HG02885 (cell line): ENCODE data around the gene LIN28A.
"Not testable (repeated sequence)": the region's sequence is repeated elsewhere in the genome, so short reads cannot be mapped to it uniquely, and the experiment has no call there.

Experiments used
- ATAC-seq: cut with Tn5 transposase; IDR thresholded peaks from one replicate; pipeline ENCODE4 v1.9.1; 2021; ENCODE audit warnings: mild to moderate bottlenecking; ENCODE audit not compliant: unreplicated experiment, poor library complexity

The LIN28A gene

DNA sequence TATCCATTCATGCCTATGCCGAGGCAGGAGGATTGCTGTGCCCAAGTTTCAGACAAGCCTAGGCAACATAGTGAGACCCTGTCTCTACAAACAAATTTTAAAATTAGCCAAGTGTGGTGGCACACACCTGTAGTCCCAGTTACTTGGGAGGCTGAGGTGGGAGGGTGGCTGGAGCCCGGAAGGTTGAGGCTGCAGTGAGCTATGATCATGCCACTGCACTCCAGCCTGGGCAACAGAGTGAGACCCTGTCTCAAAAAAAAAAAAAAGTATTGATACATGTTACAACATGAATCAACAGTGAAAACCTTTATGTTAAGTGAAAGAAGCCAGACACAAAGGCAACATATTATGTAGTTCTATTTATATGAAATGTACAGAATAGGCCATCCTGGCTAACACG is 25.6 kb upstream of the LIN28A start:
- ATAC-seq: not testable (repeated sequence)

DNA sequence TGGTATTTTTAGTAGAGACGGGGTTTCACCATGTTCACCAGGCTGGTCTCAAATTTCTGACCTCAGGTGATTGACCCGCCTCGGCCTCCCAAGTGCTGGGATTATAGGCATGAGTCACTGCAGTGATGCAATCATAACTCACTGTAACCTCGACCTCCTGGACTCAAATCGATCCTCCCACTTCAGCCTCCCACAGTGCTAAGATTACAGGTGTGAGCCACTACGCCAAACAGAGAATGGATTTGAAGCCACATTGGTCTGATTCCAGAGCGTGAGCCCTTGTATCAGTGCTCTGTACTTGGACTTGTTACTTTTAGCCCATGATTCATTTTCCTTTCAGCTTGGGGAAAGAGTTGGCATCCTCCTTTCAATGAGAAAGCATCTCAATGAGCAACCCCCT is 23.2 kb upstream of the LIN28A start:
- no peak for ATAC-seq

DNA sequence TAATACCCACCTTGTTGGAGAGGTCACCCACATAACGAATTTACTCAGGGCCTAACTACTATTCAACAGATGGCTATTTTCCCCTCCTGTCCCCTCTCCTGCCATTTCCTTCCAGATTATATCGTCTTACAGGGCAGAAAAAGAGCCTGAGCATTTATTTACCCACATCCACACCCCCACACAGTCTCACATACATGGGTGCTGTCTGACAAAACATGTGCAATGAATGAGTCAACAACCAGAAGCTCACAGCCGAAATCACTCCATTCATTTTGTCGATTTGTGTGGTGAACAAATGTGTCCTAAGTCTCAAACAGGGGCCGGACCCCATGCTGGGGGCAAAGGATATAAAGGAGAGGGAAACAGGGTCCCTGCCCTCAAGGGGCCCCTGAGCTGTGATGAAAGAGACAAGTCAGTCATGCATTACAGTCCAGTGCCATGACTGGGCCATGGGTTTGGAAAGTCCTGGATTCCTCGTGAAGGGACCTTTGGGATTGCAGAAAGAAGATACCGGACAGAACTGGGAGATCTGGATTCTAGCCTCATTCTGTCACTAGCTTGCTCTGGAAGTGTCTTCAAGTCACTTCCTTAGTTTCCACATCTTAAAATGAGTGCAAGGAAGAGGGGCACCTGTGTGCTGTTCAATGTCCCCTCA is 21.7 kb upstream of the LIN28A start:
- no peak for ATAC-seq

DNA sequence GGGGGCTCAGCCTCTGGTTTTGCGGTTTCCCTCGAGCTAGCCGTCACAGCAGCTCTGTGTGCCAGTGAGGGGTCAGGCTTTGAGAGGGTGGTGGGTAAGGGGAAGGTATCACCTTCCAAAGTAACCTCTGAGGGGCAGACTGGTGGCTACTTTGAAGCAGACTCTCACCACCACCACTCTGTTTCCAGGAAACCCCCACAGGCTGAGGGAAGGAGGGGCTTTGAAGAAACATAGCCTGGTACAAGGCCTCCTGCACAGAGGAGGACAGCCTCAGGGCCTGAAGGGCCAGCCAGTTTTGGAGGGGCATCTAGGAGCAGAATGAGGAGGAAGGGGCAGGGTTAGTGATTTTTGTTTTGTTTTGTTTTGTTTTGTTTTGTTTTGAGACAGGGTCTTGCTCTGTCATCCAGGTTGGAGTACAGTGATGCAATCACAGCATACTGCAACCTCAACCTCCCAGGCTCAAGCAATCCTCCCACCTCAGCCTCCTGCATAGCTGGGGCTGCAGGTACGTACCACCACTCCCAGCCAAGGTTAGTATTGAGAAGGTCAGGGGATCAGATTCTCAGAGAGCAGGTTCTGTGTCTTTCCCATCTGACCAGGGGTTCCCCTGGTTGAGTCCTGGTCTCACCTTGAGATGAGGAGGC is 20.9 kb upstream of the LIN28A start:
- ATAC-seq: no peak

DNA sequence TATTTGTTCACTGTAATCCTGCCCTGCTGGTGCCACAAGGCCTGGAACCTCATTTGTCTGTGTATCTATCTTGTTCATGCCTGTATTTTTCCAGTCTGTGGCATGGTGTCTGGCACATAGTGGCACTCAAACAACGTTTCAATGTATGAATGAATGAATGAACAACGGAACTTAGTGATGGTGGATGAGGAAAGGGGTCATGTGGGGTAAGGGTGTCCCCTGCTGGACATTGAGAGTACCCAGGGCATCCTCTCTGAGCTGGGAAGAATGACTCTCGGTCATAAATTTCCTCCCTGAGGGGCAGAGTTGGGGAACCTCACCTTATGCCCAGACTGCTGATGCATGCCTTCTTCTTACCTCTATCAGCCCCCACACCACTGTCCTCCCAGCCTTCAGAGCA is 19.2 kb upstream of the LIN28A start:
- no peak for ATAC-seq

DNA sequence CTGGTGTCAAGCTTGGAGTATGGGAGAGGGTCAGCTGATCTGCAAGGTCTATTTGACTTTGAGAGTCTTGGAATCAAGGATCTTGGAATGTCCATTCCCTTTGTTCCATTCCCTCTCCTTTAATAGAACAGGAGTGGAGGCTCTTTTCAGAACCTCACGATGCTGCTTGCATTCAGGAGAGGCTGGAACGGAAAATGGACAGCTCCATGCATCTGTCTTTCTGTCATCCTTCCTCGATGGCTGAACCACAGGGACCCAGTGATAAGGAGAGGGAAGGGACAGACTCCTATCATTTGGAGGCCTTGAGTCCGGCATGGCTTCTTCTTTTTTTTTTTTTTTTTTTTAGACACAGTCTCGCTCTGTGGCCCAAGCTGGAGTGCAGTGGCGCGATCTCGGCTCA is 14.9 kb upstream of the LIN28A start:
- no peak for ATAC-seq

DNA sequence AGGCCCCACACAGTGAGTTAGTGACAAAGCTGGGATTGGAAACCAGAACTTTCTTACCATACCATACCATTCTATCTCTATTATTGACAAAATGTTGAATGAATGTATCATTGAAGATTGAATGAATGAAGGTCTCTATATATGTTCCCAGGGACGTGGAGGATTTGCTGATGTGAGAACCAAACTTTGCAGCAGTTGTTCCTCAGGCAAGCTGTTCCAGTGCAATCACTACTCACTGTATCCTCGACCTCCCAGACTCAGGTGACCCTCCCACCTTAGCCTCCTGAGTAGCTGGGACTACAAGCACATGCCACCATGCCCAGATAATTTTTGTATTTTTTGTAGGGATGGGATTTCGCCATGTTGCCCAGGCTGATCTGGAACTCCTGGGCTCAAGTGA is 11.6 kb upstream of the LIN28A start:
- ATAC-seq: no peak

DNA sequence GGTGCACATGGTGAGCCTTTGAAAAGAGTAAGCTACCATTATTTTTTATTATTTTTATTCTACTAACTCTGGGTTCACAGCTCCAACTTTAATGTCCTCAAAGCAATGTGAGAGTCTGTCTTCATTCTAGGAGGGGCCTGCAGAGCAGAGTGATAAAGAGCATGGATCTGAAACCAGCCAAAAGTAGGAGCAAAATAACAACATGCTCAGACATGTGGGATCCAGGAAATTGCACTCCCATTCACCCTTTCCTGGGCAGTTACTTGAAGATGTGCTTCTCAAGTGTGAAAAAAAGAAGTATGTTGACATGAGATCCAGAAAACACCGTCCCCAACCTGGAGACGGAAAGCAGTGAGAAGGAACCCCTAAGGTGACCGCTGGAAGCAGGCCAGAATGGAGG is 8.7 kb upstream of the LIN28A start:
- no peak for ATAC-seq

DNA sequence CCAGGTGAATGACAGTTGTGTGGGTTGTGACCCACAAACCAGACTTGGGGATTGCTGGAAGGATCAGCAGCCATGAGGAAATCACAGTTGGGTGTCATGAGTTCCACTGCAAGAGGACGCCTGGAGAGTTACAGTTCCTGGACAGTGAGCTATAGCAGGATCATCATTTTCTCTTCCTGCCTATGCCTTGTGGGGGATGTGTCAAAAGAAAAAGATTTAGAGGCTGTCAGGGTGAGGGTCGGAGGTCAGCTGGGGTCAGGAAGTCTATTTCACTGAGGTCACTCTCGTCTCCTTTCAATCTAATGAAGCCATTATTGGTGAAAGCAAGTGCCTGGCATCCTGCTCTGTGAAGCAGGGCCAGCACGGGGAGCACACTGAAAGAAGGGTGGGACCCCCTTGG is 7.0 kb upstream of the LIN28A start:
- ATAC-seq: no peak

DNA sequence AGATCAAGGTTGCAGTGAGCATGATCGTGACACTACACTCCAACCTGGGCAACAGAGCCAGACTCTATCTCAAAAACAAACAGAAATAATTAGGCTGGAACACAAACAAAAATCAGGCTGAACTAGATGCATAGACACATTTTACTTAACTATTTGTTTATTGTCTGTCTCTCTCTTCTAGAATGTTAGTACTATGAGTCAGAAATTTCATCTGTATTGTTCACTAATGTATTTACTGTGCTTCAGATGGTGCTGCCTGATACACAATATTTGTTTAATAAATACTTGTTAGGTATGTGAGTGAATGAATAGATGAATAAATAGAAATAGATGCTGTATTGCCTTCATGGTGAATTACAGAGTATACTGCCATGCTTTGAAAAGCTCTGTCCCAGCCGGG is 6.0 kb upstream of the LIN28A start:
- no peak for ATAC-seq

DNA sequence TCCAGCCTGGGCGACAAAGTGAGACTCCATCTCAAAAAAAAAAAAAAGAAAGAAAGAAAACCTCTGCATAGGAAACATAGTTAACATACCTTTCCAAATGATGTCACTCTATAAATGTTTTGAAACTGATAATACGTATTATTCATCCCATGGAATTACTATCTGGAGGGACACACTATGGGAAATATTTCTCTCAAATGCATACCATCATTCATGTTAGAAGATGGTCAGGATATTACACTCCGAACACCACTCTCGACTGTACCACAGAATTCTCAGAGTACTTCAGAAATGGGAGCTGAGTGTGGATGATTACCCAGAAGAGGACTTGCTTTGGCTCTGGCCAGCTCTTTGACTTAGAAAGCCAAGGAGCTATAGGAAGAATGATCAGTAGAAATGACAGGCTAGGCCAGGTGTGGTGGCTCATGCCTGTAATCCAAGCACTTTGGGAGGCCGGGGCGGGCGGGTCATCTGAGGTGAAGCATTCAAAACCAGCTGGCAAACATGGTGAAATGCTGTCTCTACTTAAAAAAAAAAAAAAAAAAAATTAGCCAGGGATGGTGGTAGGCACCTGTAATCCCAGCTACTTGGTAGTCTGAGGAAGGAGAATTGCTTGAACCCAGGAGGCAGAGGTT is 5.2 kb upstream of the LIN28A start:
- ATAC-seq: no peak

DNA sequence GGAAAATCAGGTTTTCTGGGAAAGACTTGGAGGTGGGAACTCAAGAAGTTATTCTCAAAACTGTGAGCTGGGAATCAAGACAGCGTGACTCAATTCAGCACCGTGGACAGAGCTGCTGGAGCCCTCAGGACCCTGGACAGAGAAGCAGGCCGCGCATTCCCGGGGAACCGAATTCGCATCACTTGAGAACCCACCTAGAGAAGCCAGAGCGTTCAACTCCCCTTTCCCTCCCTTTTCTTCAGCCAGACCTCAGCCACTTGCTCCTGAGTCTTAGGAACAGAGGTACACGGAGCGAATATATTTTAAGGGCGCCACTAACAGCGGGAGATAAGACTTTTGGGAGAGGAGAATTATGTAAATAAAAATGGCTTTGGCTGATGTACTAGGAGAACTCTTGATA is 2.0 kb upstream of the LIN28A start:
- no peak for ATAC-seq

DNA sequence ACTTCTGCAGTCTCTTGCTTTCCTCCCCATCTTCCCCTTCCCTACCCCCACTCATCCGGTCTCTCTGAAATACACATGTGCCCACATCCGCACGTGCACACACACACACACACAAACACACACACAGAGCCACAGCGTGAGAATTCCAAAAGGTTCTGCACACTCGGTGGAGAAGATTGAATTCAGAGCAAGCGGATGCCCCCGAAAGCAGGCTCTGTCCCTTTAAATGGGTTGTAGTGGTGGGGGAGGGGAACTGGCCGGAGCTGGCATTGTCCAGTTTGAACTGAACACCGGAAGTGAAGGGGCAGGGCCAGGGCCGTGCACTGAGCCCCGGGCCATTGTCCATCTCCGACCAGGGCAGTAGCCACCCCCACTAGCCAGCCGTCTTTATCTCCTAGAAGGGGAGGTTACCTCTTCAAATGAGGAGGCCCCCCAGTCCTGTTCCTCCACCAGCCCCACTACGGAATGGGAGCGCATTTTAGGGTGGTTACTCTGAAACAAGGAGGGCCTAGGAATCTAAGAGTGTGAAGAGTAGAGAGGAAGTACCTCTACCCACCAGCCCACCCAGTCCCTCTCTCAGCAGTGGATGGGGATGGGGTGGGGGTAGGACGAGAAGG is 1.3 kb upstream of the LIN28A start:
- no peak for ATAC-seq

DNA sequence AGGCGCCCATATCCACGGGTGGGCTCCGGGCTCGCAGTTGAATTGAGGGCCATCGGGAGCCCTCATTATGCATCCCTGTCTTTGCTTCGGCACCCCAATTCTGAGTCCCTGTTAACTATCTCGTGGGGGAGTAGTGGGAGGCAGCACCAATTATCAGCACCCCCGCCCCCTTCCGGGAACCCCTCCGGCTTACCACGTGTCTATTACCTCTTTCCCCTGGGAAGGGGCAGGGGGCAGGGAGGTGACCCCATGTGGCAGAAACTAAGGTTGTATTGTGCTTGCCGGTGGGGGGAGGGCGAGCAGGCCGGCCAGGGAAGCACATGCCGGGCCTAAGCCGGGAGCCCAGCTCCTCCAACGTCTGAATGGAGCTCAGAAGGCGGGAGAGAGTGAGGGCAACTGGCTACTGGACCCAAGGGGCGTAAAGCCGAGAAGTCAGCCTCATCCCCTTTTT is 1.0 kb downstream of the LIN28A start:
- no peak for ATAC-seq

DNA sequence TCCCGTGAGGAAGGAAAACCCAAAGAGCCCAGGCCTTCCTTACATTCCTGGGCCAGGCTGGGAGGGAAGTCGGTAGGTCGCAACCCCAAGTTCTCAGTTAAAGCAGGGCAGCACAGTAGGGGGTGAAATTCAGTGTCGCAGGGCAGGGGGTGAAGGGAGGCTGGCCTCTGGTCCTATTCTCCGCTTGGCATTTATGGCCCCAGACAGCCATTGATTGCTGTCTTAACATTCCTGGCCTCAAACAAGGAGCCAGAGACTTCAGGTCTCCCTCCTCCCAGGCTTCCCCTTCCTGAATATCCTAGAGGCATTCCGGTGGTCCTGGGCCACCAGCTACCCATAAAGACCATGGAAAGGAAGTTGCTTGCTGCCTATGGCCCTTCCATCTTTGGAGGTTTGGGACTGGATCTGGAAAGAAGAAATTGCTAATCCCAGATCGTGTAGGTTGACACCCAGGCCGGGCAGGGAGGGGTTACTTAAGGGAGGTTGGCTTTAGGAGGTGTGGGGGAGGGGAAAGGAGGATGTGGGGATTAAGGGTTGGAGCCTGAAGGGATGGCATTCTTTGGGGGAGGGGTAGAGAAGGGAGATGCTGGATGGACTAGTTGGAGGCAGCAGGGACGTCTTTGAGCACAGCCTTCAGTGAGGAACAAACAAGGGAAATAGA is 1.7 kb downstream of the LIN28A start:
- ATAC-seq: no peak

DNA sequence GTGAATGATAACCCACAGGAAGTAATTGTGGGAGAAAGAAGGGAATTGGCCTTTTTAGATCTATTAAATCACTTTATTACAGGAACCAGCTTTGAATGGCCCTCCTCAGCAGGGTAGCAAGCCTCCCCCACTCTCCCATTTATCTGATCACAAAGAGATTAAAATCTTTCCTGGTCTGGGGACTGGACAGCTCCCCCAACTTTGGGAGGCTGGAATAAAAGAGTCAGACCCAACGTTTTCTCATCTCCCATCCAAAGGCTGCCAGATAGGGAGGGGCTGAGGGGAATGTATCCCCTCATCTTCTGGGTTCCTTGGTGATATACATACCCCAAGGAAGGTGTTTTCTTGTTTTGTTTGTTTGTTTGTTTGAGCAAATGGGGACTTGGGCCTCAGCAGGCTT is 2.4 kb downstream of the LIN28A start:
- no peak for ATAC-seq

DNA sequence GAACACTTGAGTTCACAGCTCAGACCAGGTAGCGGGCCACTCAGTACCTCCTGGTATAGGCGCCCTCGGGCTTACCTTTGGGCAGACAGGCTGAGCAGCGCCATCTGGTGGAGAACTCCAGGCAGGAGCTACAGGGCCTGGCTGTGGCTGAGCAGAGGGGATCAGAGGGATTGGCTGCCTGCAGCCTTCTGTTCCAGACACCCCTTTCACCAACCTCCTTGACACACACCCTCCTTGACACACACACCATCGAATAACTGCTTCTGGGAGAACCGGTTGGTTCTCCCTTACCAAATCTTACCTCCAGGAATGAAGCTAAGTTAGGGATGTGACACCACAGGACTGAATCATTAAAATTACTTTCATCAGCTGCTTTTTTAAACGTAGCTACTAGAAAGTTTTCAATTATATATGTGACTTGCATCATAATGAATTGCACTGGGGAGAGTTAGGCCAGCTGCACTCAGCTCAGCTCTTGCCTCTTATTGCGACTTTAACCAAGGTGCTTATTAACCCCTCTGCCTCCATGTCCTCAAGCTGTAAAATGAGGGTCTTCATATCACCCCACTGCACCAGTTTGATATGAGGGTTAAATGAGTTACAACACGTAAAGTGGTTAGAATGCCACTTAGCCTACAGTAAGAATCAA is 6.6 kb downstream of the LIN28A start:
- peak; percentile 62 for ATAC-seq

DNA sequence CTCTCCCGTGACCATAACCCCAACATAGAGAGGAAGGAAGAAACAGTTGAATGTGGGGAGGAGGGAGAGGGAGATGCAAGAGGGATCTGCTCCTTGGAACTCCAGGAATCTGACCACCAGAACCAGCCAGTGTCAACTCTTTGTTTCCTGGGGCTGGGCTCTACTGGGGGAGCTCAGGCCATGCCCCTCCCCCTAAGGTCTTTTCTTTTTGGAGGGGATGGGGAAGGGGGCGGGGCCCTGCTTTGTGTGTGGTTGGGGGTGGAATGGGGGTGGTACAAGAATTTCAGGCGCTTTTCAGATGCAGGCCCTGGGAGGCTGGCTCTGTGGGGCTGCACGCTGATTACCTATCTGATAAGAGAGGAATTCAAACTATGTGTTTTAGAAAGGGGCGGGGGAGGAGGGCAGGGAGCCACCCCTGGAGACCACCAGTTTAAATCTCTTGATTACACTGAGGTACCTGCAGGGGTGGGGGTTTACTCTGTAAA is 8.3 kb downstream of the LIN28A start:
- no peak for ATAC-seq

DNA sequence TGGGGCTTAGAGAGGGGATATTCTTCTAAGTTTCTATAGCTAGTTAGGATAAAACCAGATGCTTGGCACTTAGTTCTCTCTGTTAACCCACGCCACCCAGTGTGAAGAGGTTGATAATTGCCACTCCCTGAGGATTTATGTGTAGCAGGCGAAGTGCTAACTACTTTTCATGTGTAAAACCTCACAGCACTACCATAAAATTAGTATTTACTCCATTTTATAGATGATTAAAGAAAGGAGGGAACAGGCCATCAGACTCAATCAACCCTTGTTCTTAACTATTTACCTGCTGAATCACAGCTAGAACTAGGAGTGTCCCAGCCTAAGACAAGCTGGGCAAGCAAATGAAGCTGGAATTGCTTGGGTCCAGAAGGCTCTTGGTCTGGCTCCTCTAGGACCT is 8.9 kb downstream of the LIN28A start:
- ATAC-seq: no peak

DNA sequence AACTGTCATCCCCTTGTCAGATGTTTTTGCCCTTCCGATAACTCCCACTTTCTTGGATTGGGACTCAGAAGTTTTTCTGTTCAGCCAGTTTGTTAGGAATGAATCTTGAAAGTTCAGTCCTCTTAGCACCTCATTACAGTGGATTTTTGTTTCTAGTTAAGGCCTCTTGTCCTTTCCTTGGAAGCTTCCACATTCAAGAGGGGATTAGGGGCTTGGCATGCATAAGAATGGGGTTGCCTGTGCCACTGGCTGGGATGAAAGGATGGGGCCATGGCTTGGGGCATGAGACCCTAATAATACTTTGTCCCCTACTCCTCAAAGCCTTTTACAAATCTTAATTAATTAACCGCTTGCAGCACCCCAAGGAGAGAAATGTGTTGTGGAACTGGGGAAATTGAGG is 19.1 kb downstream of the LIN28A start:
- ATAC-seq: no peak
